PC-9 (cell line): ENCODE measurements around the gene TPCN2. TPM values are rescaled to one million over a fixed set of nuclear protein-coding genes. Genes with fewer than 3 reads are reported as not detected.

Source experiments
- BruUV-seq: library from RNA; stranded (reverse); fragments of 400-500 nt; replicated peaks from 2 replicates; lab custom pipeline; 2021; lab: Mats Ljungman, UMichigan
- CTCF ChIA-PET: fragments of 300-600 bp; sonication (Branson Sonifier 250); formaldehyde crosslinking; loops from one replicate; lab custom pipeline; 2022; ENCODE audit warnings: antibody characterized with exemption; lab: Charles Lee
- POLR2A ChIA-PET: fragments of 300-600 bp; sonication (Branson Sonifier 250); formaldehyde crosslinking; loops from one replicate; lab custom pipeline; 2022; ENCODE audit warnings: antibody characterized with exemption; ENCODE audit not compliant: unreplicated experiment; lab: Charles Lee
- DNase-seq, 2 experiments: peaks; one replicate each; pipeline versions ENCODE4 v3.0.0 to v3.0.0-alpha.2; 2015 to 2022; ENCODE audit warnings: mixed read lengths in 1 of 2
- H2AFZ ChIP-seq: fragments of 200-600 bp; sonication (generic); 2 replicates; pipeline ENCODE4 v1.8.1; 2017; ENCODE audit warnings: antibody characterized with exemption
- H3F3A ChIP-seq: fragments of 200-600 bp; sonication (generic); 2 replicates; pipeline ENCODE4 v1.8.1; 2017; ENCODE audit warnings: antibody characterized with exemption, mild to moderate bottlenecking, low read depth; ENCODE audit not compliant: insufficient read depth
- H3K27ac ChIP-seq: fragments of 200-600 bp; sonication (generic); 2 replicates; pipeline ENCODE4 v1.6.1; 2016; ENCODE audit warnings: mixed run types
- H3K27me3 ChIP-seq: fragments of 200-600 bp; sonication (generic); 2 replicates; pipeline ENCODE4 v1.6.1; 2016; ENCODE audit warnings: low read depth, mixed run types; ENCODE audit not compliant: insufficient read depth
- H3K36me3 ChIP-seq: fragments of 200-600 bp; sonication (generic); 2 replicates; pipeline ENCODE4 v1.6.1; 2016; ENCODE audit warnings: low read depth, mixed run types
- H3K4me1 ChIP-seq: fragments of 200-600 bp; sonication (generic); replicated peaks from 2 replicates; pipeline ENCODE4 v1.6.1; 2016; ENCODE audit warnings: mixed run types; ENCODE audit not compliant: insufficient read depth
- H3K4me2 ChIP-seq: fragments of 200-600 bp; sonication (generic); 2 replicates; pipeline ENCODE4 v1.6.1; 2017; ENCODE audit warnings: mixed run types
- H3K4me3 ChIP-seq: fragments of 200-600 bp; sonication (generic); 2 replicates; pipeline ENCODE4 v1.6.1; 2016; ENCODE audit warnings: mixed run types
- H3K79me2 ChIP-seq: fragments of 200-600 bp; sonication (generic); 2 replicates; pipeline ENCODE4 v1.6.1; 2017; ENCODE audit warnings: low read depth, mixed run types
- H3K9me2 ChIP-seq: fragments of 200-600 bp; sonication (generic); 2 replicates; pipeline ENCODE4 v1.8.1; 2017; ENCODE audit warnings: mild to moderate bottlenecking; ENCODE audit not compliant: insufficient read depth
- H3K9me3 ChIP-seq: fragments of 200-600 bp; sonication (generic); 2 replicates; pipeline ENCODE4 v1.8.1; 2016; ENCODE audit warnings: low read depth; ENCODE audit not compliant: insufficient read depth
- H4K20me1 ChIP-seq: fragments of 200-600 bp; sonication (generic); 2 replicates; pipeline ENCODE4 v1.8.1; 2017; ENCODE audit not compliant: insufficient read depth
- EZH2 ChIP-seq: fragments of 200-600 bp; sonication (generic); IDR thresholded peaks from 2 replicates; pipeline ENCODE4 v1.8.0; 2017; ENCODE audit warnings: antibody characterized with exemption, low read depth
- intact Hi-C: fragments of 100-400 bp; cut with micrococcal nuclease; formaldehyde crosslinking; loops from one replicate; pipeline ENCODE4 v1.10.0; 2022; ENCODE audit not compliant: unreplicated experiment
- total RNA-seq: library from RNA; stranded (reverse); gene quantifications from 2 replicates; pipeline ENCODE4 v1.2.3, GENCODE V29; 2021
- TF ChIP-seq, protein P1 (sequence below): fragments of 200-600 bp; sonication (generic); conservative IDR thresholded peaks from 2 replicates; pipeline ENCODE4 v1.6.1; 2017; ENCODE audit warnings: mixed run types, antibody characterized with exemption, mild to moderate bottlenecking, moderate library complexity

TPCN2 gene
- total RNA-seq, 1 experiment from 2014 or later: 24.8 TPM

- Histone ChIP-seq H3K27me3 (no peaks in the 10 kb centered on the region), H3K9me3 (no peaks in the 10 kb centered on the region), H3F3A (no peaks in the 10 kb centered on the region), H2AFZ (no peak overlapping the region), H4K20me1 (peaks cover 7% of the 10 kb centered on the region), H3K79me2 (no peaks in the 10 kb centered on the region), H3K27ac (no peak overlapping the region), H3K4me2 (no peak overlapping the region), H3K9me2 (no peaks in the 10 kb centered on the region), H3K4me3 (no peak overlapping the region), H3K36me3 (no peaks in the 10 kb centered on the region), H3K4me1 (no peaks in the 10 kb centered on the region)
- TF ChIP-seq EZH2: no peak
- TF ChIP-seq, protein P1, sequence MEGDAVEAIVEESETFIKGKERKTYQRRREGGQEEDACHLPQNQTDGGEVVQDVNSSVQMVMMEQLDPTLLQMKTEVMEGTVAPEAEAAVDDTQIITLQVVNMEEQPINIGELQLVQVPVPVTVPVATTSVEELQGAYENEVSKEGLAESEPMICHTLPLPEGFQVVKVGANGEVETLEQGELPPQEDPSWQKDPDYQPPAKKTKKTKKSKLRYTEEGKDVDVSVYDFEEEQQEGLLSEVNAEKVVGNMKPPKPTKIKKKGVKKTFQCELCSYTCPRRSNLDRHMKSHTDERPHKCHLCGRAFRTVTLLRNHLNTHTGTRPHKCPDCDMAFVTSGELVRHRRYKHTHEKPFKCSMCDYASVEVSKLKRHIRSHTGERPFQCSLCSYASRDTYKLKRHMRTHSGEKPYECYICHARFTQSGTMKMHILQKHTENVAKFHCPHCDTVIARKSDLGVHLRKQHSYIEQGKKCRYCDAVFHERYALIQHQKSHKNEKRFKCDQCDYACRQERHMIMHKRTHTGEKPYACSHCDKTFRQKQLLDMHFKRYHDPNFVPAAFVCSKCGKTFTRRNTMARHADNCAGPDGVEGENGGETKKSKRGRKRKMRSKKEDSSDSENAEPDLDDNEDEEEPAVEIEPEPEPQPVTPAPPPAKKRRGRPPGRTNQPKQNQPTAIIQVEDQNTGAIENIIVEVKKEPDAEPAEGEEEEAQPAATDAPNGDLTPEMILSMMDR: no peak
- no TSS peak for BruUV-seq
- intact Hi-C loops: no loop called here
- ChIA-PET CTCF (no interaction called here), POLR2A (no interaction called here)
- no peak for DNase-seq
These were observed 15.0 kb downstream of the TPCN2 start for GRCh38 chr11:69063652-69064260.

- Histone ChIP-seq H3K4me2 (no peak overlapping the region), H3K36me3 (no peaks in the 10 kb centered on the region), H3K4me1 (no peaks in the 10 kb centered on the region), H3K4me3 (no peak overlapping the region), H3K9me3 (no peaks in the 10 kb centered on the region), H3K79me2 (no peaks in the 10 kb centered on the region), H3F3A (no peaks in the 10 kb centered on the region), H2AFZ (no peak overlapping the region), H3K9me2 (no peaks in the 10 kb centered on the region), H3K27me3 (no peaks in the 10 kb centered on the region), H3K27ac (no peak overlapping the region), H4K20me1 (peaks cover 7% of the 10 kb centered on the region)
- ChIA-PET POLR2A (no interaction called here), CTCF (no interaction called here)
- intact Hi-C loops: no loop called here
- no peak for TF ChIP-seq EZH2
- TF ChIP-seq, protein P1: no peak
- no TSS peak for BruUV-seq
- no peak for DNase-seq
These were observed 15.7 kb downstream of the TPCN2 start for GRCh38 chr11:69064394-69064957.

DNA sequence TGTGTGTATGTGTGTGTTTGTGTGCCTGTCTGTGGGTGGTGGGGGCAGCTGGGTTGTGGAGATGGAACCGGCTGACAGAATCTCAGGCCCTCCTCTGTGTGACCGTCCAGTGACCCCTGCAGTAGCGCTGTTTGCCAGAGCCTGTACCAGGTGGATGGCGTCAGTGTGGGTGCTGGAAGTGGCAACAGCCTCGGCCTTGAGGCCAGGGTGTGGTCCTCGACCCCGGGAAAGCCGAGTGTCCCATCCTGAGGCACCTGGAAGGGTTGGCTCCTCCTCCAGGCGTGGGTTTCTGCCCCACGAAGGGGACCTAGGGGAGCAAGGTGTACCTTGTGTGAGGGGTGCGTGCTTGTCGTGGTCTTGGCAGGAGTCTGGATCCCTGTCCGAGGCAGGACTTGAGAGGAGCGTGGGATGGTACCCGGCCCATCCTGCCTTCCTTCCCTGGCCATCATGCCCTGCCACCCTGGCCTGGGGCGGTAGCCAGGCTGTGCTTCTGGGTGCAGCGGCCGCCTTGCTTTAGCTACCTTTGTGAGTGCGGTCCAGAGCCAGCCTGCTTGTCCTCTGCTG, 16.5 kb downstream of the TPCN2 start:
- no peak for DNase-seq
- Histone ChIP-seq H3K27ac (no peak overlapping the region), H3K79me2 (no peaks in the 10 kb centered on the region), H3K4me2 (no peak overlapping the region), H3K4me3 (no peak overlapping the region), H3K4me1 (no peaks in the 10 kb centered on the region), H2AFZ (no peak overlapping the region), H3K27me3 (no peaks in the 10 kb centered on the region), H4K20me1 (peaks cover 7% of the 10 kb centered on the region), H3K9me2 (no peaks in the 10 kb centered on the region), H3K9me3 (no peaks in the 10 kb centered on the region), H3F3A (no peaks in the 10 kb centered on the region), H3K36me3 (no peaks in the 10 kb centered on the region)
- CTCF ChIA-PET: no interaction called here
- TSS peak; percentile 19 for BruUV-seq
- intact Hi-C loops: no loop called here
- TF ChIP-seq, protein P1: no peak
- TF ChIP-seq EZH2: no peak
- POLR2A ChIA-PET: no interaction called here
